Measurements from ENCODE around the gene GYG1. TPM values are rescaled to one million over a fixed set of nuclear protein-coding genes. Genes with fewer than 3 reads are reported as not detected.

GYG1 gene
- total RNA-seq, 1 donor from 2014 or later = 20.0 TPM

GRCh38 chr3:149019580-149019979 is 28.2 kb downstream of the GYG1 start:
- no peak for DNase-seq

- no peak for DNase-seq
These were observed 29.0 kb downstream of the GYG1 start for GRCh38 chr3:149020196-149020838.

DNA sequence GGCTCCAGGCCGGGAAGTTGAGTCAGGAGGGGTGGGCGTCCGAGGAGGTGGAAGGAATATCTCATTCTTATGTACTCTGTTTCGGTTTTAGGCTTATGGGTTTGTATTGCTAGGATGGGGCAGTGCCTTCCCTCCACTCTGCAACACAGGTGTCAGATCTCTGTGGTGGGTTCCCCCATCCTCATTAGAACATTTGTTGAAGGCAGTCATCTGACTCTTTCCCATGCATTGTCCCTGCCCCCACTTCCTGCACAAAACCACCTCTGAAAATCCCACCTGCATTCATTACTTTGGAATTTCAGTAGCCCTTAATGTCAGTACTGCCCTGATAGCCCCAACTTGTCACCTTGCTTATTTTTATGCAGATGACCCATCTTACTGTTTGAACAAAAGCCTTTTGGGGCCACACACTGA is 29.5 kb downstream of the GYG1 start:
- DNase-seq = no peak

GRCh38 chr3:149021830-149022229 is 30.5 kb downstream of the GYG1 start:
- DNase-seq = no peak

DNA sequence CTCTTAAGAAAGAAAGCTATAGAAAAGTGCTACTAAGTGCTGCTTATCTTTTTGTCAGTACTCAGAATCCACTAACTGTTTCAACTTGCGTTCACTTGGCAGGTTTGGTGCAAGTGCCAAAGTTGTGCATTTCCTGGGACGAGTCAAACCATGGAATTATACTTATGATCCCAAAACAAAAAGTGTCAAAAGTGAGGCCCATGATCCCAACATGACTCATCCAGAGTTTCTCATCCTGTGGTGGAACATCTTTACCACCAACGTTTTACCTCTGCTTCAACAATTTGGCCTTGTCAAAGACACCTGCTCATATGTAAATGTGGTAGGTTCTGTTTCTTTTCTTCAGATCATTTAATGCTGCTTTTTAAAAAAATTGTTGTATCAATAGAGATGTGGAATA is 32.6 kb downstream of the GYG1 start:
- DNase-seq = no peak

DNA sequence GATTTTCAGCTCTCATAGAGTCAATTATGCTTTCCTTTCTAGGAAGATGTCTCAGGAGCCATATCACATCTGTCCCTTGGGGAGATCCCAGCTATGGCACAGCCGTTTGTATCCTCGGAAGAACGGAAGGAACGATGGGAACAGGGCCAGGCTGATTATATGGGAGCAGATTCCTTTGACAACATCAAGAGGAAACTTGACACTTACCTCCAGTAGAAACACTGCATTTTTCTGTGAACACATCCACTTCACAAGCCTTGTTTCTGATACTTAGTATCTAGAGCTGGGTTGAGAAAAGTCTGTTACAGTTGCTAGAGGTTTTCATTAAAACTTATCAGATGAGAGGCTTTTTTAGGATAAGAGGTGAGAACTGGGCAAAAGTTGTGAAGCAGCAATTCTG is 35.4 kb downstream of the GYG1 start:
- no peak for DNase-seq

GRCh38 chr3:149031096-149031495 is 39.8 kb downstream of the GYG1 start:
- no peak for DNase-seq

DNA sequence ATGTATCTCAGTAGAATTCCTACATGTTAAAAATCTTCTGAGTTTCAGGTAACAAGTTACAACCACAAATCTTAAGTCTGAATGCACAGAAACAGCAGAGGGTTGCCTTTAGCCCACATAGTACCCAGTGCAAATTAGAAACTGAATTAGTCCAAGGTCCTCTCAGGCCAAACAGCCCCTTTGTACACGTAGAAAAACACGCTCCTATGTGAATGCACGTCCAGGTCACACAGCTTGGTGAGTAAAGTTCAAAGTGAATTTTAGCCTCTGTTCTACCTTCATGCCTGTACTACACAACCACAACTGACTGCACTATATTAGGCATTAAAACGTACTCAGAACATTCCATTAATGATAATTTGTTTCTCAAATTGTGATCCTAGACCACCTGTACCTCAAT is 46.3 kb downstream of the GYG1 start:
- DNase-seq = no peak

GRCh38 chr3:149038322-149038721 is 47.0 kb downstream of the GYG1 start:
- no peak for DNase-seq

DNA sequence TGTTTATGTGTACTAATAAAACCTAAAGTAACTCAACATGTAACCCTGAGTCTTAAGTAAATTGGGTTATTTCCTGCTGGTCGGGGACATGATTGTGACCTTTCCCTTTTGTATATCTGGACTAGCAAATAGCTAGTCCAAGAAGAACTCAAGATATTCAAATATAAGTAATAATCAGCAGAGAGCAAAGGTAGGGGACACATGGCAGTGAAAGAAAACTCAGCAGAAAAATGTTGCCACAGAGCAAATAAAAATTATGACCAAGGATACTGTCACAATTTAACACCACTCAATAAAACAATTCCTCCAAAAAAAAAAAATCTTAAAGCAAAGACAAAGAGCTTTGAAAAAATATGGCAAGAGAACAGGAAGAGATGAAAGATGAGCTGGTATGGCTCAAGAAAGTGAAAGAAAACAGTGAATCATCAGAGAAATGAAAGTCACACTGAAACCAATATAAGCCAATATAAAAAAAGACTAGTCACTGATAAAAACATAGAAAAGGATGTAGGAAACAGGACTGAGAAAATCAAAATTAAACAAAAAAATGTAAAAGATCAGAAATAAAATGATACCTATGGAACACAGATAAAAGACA is 51.5 kb downstream of the GYG1 start:
- DNase-seq = no peak

DNA sequence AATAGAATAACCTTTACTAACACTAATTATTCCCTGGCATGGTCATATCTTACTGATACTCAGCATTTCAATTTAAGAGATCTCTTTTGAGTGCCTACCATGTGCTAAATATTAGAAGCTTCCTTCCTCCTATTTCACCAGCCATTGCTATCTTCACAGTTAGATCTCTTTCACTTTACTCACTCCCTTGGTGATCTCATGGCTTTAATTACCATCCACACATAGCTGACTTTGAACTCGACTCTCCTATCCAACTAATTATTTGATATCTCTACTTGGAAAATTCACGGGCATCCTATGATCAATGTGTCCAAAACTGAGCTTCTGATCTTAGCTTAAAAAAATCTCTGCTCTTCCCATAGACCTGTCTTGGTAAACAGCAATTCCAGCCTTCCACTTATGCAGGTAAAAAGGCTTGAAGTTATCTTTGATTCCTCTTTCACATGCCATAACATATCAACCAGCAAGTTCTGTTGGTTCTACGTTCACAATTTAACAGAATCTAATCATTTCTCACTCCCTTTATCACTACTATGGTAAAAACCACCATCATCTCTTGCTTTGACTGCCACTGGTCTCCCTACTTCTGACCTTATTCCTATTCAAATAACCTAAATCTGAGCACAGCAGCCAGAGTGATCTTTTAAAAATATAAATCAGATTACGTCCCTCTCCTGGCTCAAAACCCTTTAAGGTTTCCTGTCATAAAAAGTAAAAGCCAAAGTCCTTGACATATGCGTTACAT is 53.2 kb downstream of the GYG1 start:
- no peak for DNase-seq

GRCh38 chr3:149055575-149055974 is 64.2 kb downstream of the GYG1 start:
- DNase-seq = no peak

DNA sequence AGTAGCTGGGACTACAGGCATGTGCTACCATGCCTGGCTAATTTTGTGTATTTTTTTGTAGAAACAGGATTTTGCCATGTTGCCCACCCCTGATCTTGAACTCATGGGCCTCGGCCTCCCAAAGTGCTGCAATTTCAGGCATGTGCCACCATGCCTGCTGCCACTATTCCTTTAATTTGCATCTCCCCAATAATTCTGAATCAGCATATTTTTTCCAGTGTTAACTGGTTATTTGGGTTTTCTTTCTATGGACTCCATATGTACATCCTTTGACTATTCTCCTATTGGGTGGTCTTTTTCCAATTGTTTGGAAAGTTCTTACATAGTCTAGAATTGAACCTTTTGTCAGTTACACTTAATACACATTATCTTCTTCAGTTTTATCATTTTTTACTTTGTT is 66.9 kb downstream of the GYG1 start:
- no peak for DNase-seq

GRCh38 chr3:149058602-149059001 is 67.3 kb downstream of the GYG1 start:
- DNase-seq = no peak

GRCh38 chr3:149061776-149062175 is 70.4 kb downstream of the GYG1 start:
- DNase-seq = no peak

- no peak for DNase-seq
These were observed 76.5 kb downstream of the GYG1 start for GRCh38 chr3:149067883-149068282.

Other genes starting within 250 kb of the GYG1 start
- 8.7 TPM for gene CPB1, start 163.7 kb upstream of the GYG1 start, total RNA-seq
- gene CPA3, start 126.2 kb upstream of the GYG1 start, total RNA-seq = 34.4 TPM
- gene HLTF, start 95.0 kb downstream of the GYG1 start, total RNA-seq = 28.1 TPM
- gene HPS3, start 138.1 kb downstream of the GYG1 start, total RNA-seq = 11.5 TPM
- 1.1 TPM for gene CP, start 230.3 kb downstream of the GYG1 start, total RNA-seq

Measured in skin of body (tissue), 2 donors.